A549 (cell line): Measurements from ENCODE around the gene LIN37.

Source experiments
- CEBPB ChIP-seq, 2 experiments: fragments of >200 bp in 1 of 2; sonication (Bioruptor Twin) in 1 of 2; formaldehyde crosslinking in 1 of 2; IDR thresholded peaks; 2 replicates each; pipeline ENCODE4 v1.6.1; 2012 to 2016
- CHD2 ChIP-seq: fragments of 150-350 bp; IDR thresholded peaks from 2 replicates; pipeline ENCODE4 v1.6.1; 2014; ENCODE audit warnings: low read length; ENCODE audit not compliant: partially characterized antibody
- CHD4 ChIP-seq: fragments of 200-600 bp; sonication (generic); IDR thresholded peaks from 2 replicates; pipeline ENCODE4 v1.6.1; 2016; ENCODE audit warnings: antibody characterized with exemption, mild to moderate bottlenecking, borderline replicate concordance
- JUN ChIP-seq, 2 experiments: fragments of >200 bp; sonication (Bioruptor Twin); formaldehyde crosslinking; IDR thresholded peaks; 2 replicates in 1 of 2; 3 replicates in 1 of 2; pipeline ENCODE4 v1.6.1; 2016 to 2017
- KDM1A ChIP-seq: fragments of 200-600 bp; sonication (generic); IDR thresholded peaks from 2 replicates; pipeline ENCODE4 v1.6.1; 2016; ENCODE audit warnings: low read depth, mild to moderate bottlenecking
- MAFK ChIP-seq: fragments of 450-650 bp; IDR thresholded peaks from 2 replicates; pipeline ENCODE4 v1.6.1; 2014; ENCODE audit not compliant: partially characterized antibody
- MAZ ChIP-seq: fragments of 150-350 bp; IDR thresholded peaks from 2 replicates; pipeline ENCODE4 v1.6.1; 2014; ENCODE audit warnings: antibody characterized with exemption, low read depth, low read length, borderline replicate concordance
- POLR2AphosphoS2 ChIP-seq: conservative IDR thresholded peaks from 2 replicates; pipeline ENCODE4 v1.6.1; 2012; ENCODE audit warnings: low read length, improper control_type of control experiment, inconsistent platforms
- RAD21 ChIP-seq, 2 experiments: fragments of >200 bp in 1 of 2; sonication (Bioruptor Twin) in 1 of 2; formaldehyde crosslinking in 1 of 2; IDR thresholded peaks in 1 of 2; conservative IDR thresholded peaks in 1 of 2; 2 replicates in 1 of 2; 3 replicates in 1 of 2; pipeline ENCODE4 v1.6.1; 2012 to 2018; ENCODE audit warnings: inconsistent platforms in 1 of 2
- ZFP36 ChIP-seq: fragments of 450-650 bp; IDR thresholded peaks from 2 replicates; pipeline ENCODE4 v1.6.1; 2014; ENCODE audit warnings: borderline replicate concordance; ENCODE audit not compliant: partially characterized antibody
- ZNF302 ChIP-seq: fragments of 250-450 bp; sonication (Bioruptor Pico); IDR thresholded peaks from 2 replicates; pipeline ENCODE4 v1.9.0; 2021; ENCODE audit warnings: inconsistent platforms, mild to moderate bottlenecking, moderate library complexity
- TF ChIP-seq, protein P1 (sequence below): fragments of >200 bp; sonication (Bioruptor Twin); formaldehyde crosslinking; IDR thresholded peaks from 3 replicates; pipeline ENCODE4 v1.5.1; 2016
- TF ChIP-seq, protein P2 (sequence below): fragments of 200-600 bp; sonication (generic); IDR thresholded peaks from 2 replicates; pipeline ENCODE4 v1.6.1; 2016; ENCODE audit warnings: antibody characterized with exemption, mild to moderate bottlenecking, moderate library complexity
- TF ChIP-seq, protein P3 (sequence below): IDR thresholded peaks from 2 replicates; pipeline ENCODE4 v1.6.1; 2012

DNA sequence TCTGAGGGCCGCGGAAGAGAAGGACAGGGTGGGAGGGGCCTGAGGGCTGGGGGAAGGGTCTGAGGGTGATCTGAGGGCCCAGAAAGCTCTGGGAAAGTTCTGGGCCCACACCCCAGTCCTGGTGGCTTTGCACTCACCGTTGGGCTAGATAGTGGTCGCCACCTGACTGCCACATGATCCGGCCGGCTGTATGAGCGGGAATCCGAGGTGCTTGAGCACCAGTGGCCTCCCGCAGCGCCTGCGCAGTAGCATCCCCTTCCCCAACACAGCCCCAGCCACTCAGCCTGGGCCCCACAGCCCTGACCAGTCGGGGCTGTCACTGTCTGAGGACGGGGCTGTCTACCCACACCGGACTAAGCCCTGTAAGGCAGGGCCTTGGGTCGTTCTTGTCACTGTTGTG is 49.3 kb downstream of the LIN37 start:
- TF ChIP-seq CHD2 (no peak), KDM1A (no peak), ZFP36 (no peak), RAD21 (conservative IDR thresholded peaks at IDR 0.05 in 1 of 2, IDR thresholded peaks at IDR 0.05 in 1 of 2) (no peak), ZNF302 (CRISPR knock-in tag) (no peak), MAZ (no peak), CHD4 (no peak), JUN (IDR thresholded peaks at IDR 0.05) (no peak), MAFK (no peak), CEBPB (IDR thresholded peaks at IDR 0.05) (no peak), POLR2AphosphoS2 (no peak)
- TF ChIP-seq, protein P1, sequence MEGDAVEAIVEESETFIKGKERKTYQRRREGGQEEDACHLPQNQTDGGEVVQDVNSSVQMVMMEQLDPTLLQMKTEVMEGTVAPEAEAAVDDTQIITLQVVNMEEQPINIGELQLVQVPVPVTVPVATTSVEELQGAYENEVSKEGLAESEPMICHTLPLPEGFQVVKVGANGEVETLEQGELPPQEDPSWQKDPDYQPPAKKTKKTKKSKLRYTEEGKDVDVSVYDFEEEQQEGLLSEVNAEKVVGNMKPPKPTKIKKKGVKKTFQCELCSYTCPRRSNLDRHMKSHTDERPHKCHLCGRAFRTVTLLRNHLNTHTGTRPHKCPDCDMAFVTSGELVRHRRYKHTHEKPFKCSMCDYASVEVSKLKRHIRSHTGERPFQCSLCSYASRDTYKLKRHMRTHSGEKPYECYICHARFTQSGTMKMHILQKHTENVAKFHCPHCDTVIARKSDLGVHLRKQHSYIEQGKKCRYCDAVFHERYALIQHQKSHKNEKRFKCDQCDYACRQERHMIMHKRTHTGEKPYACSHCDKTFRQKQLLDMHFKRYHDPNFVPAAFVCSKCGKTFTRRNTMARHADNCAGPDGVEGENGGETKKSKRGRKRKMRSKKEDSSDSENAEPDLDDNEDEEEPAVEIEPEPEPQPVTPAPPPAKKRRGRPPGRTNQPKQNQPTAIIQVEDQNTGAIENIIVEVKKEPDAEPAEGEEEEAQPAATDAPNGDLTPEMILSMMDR: no peak
- TF ChIP-seq, protein P2, sequence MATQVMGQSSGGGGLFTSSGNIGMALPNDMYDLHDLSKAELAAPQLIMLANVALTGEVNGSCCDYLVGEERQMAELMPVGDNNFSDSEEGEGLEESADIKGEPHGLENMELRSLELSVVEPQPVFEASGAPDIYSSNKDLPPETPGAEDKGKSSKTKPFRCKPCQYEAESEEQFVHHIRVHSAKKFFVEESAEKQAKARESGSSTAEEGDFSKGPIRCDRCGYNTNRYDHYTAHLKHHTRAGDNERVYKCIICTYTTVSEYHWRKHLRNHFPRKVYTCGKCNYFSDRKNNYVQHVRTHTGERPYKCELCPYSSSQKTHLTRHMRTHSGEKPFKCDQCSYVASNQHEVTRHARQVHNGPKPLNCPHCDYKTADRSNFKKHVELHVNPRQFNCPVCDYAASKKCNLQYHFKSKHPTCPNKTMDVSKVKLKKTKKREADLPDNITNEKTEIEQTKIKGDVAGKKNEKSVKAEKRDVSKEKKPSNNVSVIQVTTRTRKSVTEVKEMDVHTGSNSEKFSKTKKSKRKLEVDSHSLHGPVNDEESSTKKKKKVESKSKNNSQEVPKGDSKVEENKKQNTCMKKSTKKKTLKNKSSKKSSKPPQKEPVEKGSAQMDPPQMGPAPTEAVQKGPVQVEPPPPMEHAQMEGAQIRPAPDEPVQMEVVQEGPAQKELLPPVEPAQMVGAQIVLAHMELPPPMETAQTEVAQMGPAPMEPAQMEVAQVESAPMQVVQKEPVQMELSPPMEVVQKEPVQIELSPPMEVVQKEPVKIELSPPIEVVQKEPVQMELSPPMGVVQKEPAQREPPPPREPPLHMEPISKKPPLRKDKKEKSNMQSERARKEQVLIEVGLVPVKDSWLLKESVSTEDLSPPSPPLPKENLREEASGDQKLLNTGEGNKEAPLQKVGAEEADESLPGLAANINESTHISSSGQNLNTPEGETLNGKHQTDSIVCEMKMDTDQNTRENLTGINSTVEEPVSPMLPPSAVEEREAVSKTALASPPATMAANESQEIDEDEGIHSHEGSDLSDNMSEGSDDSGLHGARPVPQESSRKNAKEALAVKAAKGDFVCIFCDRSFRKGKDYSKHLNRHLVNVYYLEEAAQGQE: no peak
- TF ChIP-seq, protein P3, sequence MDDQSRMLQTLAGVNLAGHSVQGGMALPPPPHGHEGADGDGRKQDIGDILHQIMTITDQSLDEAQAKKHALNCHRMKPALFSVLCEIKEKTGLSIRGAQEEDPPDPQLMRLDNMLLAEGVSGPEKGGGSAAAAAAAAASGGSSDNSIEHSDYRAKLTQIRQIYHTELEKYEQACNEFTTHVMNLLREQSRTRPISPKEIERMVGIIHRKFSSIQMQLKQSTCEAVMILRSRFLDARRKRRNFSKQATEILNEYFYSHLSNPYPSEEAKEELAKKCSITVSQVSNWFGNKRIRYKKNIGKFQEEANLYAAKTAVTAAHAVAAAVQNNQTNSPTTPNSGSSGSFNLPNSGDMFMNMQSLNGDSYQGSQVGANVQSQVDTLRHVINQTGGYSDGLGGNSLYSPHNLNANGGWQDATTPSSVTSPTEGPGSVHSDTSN: no peak
